ENCODE data around the gene ACSL6.

The ACSL6 gene

GRCh38 chr5:132011622-132012343, at the start of gene ACSL6:
ACSL6 (minus strand) TSS chr5:132011658; CDS start chr5:132011553, 105 bp downstream.
- peak; percentile 44 for DNase-seq

- DNase-seq: peak; percentile 9
Observed at GRCh38 chr5:132060501-132061161, 49.2 kb upstream of the ACSL6 start, which contains the start of gene IL3. IL3 (plus strand) TSS chr5:132060655; CDS start chr5:132060707, 52 bp downstream.

GRCh38 chr5:132059696-132060500, 48.4 kb upstream of the ACSL6 start:
- DNase-seq: peak; percentile 4

GRCh38 chr5:132059043-132059695, 47.7 kb upstream of the ACSL6 start:
- DNase-seq: peak; percentile 15

GRCh38 chr5:132058646-132059042, 47.2 kb upstream of the ACSL6 start:
- DNase-seq: peak; percentile 6

- peak; percentile 9 for DNase-seq
Observed at GRCh38 chr5:132057498-132058255, 46.2 kb upstream of the ACSL6 start.

- peak; percentile 9 for DNase-seq
Observed at GRCh38 chr5:132056610-132057497, 45.4 kb upstream of the ACSL6 start.

- peak; percentile 43 for DNase-seq
Observed at GRCh38 chr5:132055808-132056609, 44.6 kb upstream of the ACSL6 start.

- DNase-seq: no peak
Observed at GRCh38 chr5:132055441-132055807, 44.0 kb upstream of the ACSL6 start.

- DNase-seq: peak; percentile 11
Observed at GRCh38 chr5:132054697-132055440, 43.4 kb upstream of the ACSL6 start.

GRCh38 chr5:132054031-132054696, 42.7 kb upstream of the ACSL6 start:
- peak; percentile 11 for DNase-seq

GRCh38 chr5:132053483-132053882, 42.0 kb upstream of the ACSL6 start:
- DNase-seq: no peak

- DNase-seq: no peak
Observed at GRCh38 chr5:132052520-132052919, 41.1 kb upstream of the ACSL6 start.

- peak; percentile 3 for DNase-seq
Observed at GRCh38 chr5:132050661-132051552, 39.4 kb upstream of the ACSL6 start.

GRCh38 chr5:132050136-132050535, 38.7 kb upstream of the ACSL6 start:
- no peak for DNase-seq

- DNase-seq: no peak
Observed at GRCh38 chr5:132049559-132049958, 38.1 kb upstream of the ACSL6 start.

GRCh38 chr5:132049093-132049492, 37.6 kb upstream of the ACSL6 start:
- no peak for DNase-seq

GRCh38 chr5:132046880-132047299, 35.4 kb upstream of the ACSL6 start:
- peak; percentile 2 for DNase-seq

All from activated CD8-positive, alpha-beta memory T cell treated with anti-CD3 and anti-CD28 coated beads, Interleukin-2, amount 50 U/mL, for 4 hours (primary cell).